T-helper 1 cell treated with Interleukin-12 subunit alpha and Interleukin-12 subunit beta and Interleukin-4 antibody, amounts not matched to agents 30 μg/mL and 1 μg/mL, for 36 hours (primary cell): ENCODE measurements around the gene MCAT.

Experiments
- H3K27ac Mint-ChIP-seq: one replicate; pipeline ENCODE4 v1.8.0; 2021; ENCODE audit warnings: mild to moderate bottlenecking, mixed read lengths
- H3K27me3 Mint-ChIP-seq: one replicate; pipeline ENCODE4 v1.8.0; 2021; ENCODE audit warnings: low read depth, mixed read lengths
- H3K36me3 Mint-ChIP-seq: one replicate; pipeline ENCODE4 v1.8.0; 2021; ENCODE audit warnings: low read depth, mixed read lengths
- H3K4me1 Mint-ChIP-seq: one replicate; pipeline ENCODE4 v1.8.0; 2021; ENCODE audit warnings: low read depth, mixed read lengths
- H3K4me3 Mint-ChIP-seq: one replicate; pipeline ENCODE4 v1.8.0; 2021; ENCODE audit warnings: mild to moderate bottlenecking, moderate library complexity, mixed read lengths
- H3K9me3 Mint-ChIP-seq: one replicate; pipeline ENCODE4 v1.8.0; 2021; ENCODE audit warnings: mixed read lengths

The MCAT gene

GRCh38 chr22:43179146-43179910 is 36.1 kb upstream of the MCAT start:
- peaks cover 8% of the 10 kb centered on the region for H3K36me3 Mint-ChIP-seq
- H3K27ac Mint-ChIP-seq: no peak overlapping the region
- H3K4me3 Mint-ChIP-seq: no peak overlapping the region
- H3K27me3 Mint-ChIP-seq: no peaks in the 10 kb centered on the region
- no peaks in the 10 kb centered on the region for H3K9me3 Mint-ChIP-seq
- H3K4me1 Mint-ChIP-seq: peaks cover 9% of the 10 kb centered on the region

DNA sequence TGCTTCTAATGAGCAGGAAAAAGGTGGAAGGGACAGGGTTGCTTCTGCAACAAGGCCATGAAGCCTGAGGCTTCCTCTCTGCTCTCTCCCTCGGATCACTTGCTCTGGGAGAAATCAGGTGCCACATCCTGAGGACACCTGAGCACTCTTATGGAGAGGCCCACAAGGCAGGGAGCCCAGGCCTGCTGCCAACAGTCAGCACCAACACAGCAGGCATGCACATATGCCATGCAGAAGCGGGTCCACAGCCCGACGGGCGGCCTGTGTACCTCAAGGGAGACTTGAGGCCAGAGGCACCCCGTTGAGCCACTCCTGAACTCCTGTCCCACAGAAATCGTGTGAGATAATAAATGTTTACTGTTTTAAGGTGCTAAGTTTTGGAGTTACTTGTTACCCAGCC is 34.3 kb upstream of the MCAT start:
- no peaks in the 10 kb centered on the region for H3K27me3 Mint-ChIP-seq
- peaks cover 13% of the 10 kb centered on the region for H3K36me3 Mint-ChIP-seq
- H3K4me1 Mint-ChIP-seq: no peaks in the 10 kb centered on the region
- no peak overlapping the region for H3K4me3 Mint-ChIP-seq
- H3K9me3 Mint-ChIP-seq: no peaks in the 10 kb centered on the region
- no peak overlapping the region for H3K27ac Mint-ChIP-seq

- Mint-ChIP-seq H3K4me3 (no peak overlapping the region), H3K27ac (peak overlapping the region; percentile 27), H3K4me1 (peaks cover under 1% of the 10 kb centered on the region), H3K27me3 (no peaks in the 10 kb centered on the region), H3K36me3 (peaks cover 13% of the 10 kb centered on the region), H3K9me3 (no peaks in the 10 kb centered on the region)
Measured at GRCh38 chr22:43176090-43176489, 32.9 kb upstream of the MCAT start.

GRCh38 chr22:43174941-43175531 is 31.8 kb upstream of the MCAT start:
- H3K27me3 Mint-ChIP-seq: no peaks in the 10 kb centered on the region
- H3K4me1 Mint-ChIP-seq: peaks cover 4% of the 10 kb centered on the region
- H3K9me3 Mint-ChIP-seq: no peaks in the 10 kb centered on the region
- peaks cover 11% of the 10 kb centered on the region for H3K36me3 Mint-ChIP-seq
- H3K4me3 Mint-ChIP-seq: no peak overlapping the region
- H3K27ac Mint-ChIP-seq: no peak overlapping the region

- no peaks in the 10 kb centered on the region for H3K27me3 Mint-ChIP-seq
- no peak overlapping the region for H3K27ac Mint-ChIP-seq
- H3K9me3 Mint-ChIP-seq: no peaks in the 10 kb centered on the region
- H3K36me3 Mint-ChIP-seq: peaks cover 11% of the 10 kb centered on the region
- H3K4me3 Mint-ChIP-seq: no peak overlapping the region
- H3K4me1 Mint-ChIP-seq: peaks cover 4% of the 10 kb centered on the region
Measured at GRCh38 chr22:43173976-43174720, 30.9 kb upstream of the MCAT start.

DNA sequence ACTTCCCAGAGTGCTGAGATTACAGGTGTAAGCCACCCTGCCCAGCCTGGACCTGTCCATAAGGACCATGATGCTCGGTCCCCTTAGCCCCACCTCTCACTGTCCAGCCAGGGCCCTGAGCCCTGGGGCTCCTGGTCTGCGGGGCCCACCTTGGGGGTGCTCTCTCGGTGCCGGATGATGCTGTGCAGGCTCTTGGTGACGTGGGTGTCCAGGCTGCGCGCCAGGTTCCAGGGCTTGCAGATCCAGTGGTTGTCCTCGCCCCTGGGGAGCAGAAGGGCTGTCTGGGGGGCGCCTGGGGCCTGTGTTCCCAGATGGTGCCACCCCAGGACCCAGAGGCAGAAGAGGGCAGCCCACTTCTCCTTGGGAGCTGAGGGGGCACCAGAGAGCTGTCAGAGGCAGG is 30.4 kb upstream of the MCAT start:
- no peaks in the 10 kb centered on the region for H3K27me3 Mint-ChIP-seq
- no peaks in the 10 kb centered on the region for H3K9me3 Mint-ChIP-seq
- peaks cover 11% of the 10 kb centered on the region for H3K36me3 Mint-ChIP-seq
- H3K27ac Mint-ChIP-seq: no peak overlapping the region
- H3K4me1 Mint-ChIP-seq: peaks cover 6% of the 10 kb centered on the region
- no peak overlapping the region for H3K4me3 Mint-ChIP-seq

DNA sequence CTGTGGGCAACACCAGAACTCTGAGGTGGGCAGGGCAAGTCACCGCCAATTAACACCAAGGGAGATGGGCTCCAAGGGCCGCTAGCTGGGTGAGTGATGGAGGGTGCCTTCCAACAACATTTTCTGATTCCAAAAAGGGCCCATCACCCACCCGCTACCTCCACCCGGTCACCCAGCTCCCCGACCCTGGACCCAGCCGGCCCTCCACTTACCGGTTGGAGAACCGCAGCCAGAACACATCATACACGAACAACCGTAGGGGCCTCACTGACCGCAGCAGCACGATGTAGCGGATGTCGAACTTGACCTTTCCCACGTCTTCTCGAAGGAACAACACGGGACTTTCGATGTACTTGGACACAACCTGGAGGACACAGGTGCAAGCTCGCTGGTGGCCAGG is 29.0 kb upstream of the MCAT start:
- H3K27me3 Mint-ChIP-seq: no peaks in the 10 kb centered on the region
- H3K9me3 Mint-ChIP-seq: no peaks in the 10 kb centered on the region
- no peak overlapping the region for H3K27ac Mint-ChIP-seq
- no peak overlapping the region for H3K4me3 Mint-ChIP-seq
- peaks cover 16% of the 10 kb centered on the region for H3K36me3 Mint-ChIP-seq
- H3K4me1 Mint-ChIP-seq: peaks cover 6% of the 10 kb centered on the region

GRCh38 chr22:43171607-43172006 is 28.4 kb upstream of the MCAT start:
- no peaks in the 10 kb centered on the region for H3K9me3 Mint-ChIP-seq
- peaks cover 16% of the 10 kb centered on the region for H3K36me3 Mint-ChIP-seq
- H3K27ac Mint-ChIP-seq: no peak overlapping the region
- H3K4me3 Mint-ChIP-seq: no peak overlapping the region
- peaks cover 6% of the 10 kb centered on the region for H3K4me1 Mint-ChIP-seq
- H3K27me3 Mint-ChIP-seq: no peaks in the 10 kb centered on the region

GRCh38 chr22:43171019-43171491 is 27.9 kb upstream of the MCAT start:
- Mint-ChIP-seq H3K4me3 (no peak overlapping the region), H3K27ac (no peak overlapping the region), H3K9me3 (no peaks in the 10 kb centered on the region), H3K36me3 (peaks cover 14% of the 10 kb centered on the region), H3K27me3 (no peaks in the 10 kb centered on the region), H3K4me1 (peaks cover 6% of the 10 kb centered on the region)

GRCh38 chr22:43170131-43170480 is 26.9 kb upstream of the MCAT start:
- Mint-ChIP-seq H3K4me3 (no peak overlapping the region), H3K27ac (no peak overlapping the region), H3K36me3 (peaks cover 12% of the 10 kb centered on the region), H3K9me3 (no peaks in the 10 kb centered on the region), H3K27me3 (no peaks in the 10 kb centered on the region), H3K4me1 (peaks cover 6% of the 10 kb centered on the region)

DNA sequence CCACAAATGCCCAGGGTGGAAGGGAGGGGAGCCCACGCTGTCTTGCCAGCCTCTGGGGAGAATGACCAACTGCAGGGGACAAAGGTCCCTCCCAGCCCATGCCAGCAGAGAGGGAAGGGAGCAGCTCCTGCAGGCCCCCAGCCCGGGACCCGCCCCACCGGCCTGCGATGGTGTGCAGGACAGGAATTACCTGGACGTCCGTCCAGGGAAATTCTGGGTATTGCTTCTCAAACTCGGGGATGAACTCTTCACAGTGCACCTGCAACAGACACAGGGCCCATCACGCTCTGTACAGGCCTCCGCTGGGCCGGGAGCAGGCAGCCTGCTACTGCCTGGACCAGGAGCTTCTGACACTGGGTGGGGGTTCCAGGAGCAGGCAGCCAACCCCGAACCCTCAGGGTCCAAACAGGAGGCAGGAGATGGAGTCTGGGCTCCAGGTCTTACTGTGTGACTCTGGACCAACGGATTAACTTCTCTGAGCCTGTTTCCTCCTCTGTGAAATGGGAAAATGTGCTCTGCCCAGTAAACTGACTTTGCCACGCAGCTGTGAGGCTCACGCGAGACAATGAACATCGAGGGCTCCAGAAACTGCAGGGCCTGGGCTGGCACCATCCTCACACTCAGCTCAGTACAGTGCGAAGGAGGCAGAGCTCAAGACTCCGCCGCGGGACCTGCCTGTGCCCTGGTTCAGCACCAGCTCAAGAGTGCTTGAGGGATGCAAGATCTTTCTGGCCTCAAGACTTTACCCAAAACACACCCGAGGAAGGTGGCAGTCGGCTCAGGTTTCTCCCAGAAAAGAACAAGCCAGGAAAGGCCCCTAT is 26.3 kb upstream of the MCAT start:
- Mint-ChIP-seq H3K27ac (no peak overlapping the region), H3K36me3 (peaks cover 12% of the 10 kb centered on the region)

GRCh38 chr22:43168471-43169309 is 25.5 kb upstream of the MCAT start:
- no peaks in the 10 kb centered on the region for H3K27me3 Mint-ChIP-seq
- H3K4me3 Mint-ChIP-seq: no peak overlapping the region
- no peak overlapping the region for H3K27ac Mint-ChIP-seq
- H3K4me1 Mint-ChIP-seq: peaks cover 7% of the 10 kb centered on the region
- H3K36me3 Mint-ChIP-seq: peaks cover 16% of the 10 kb centered on the region
- H3K9me3 Mint-ChIP-seq: no peaks in the 10 kb centered on the region

More for the DNA sequence above, 26.3 kb upstream of the MCAT start:
- H3K4me3 Mint-ChIP-seq: no peak overlapping the region
- H3K4me1 Mint-ChIP-seq: peaks cover 6% of the 10 kb centered on the region
- H3K9me3 Mint-ChIP-seq: no peaks in the 10 kb centered on the region
- no peaks in the 10 kb centered on the region for H3K27me3 Mint-ChIP-seq

DNA sequence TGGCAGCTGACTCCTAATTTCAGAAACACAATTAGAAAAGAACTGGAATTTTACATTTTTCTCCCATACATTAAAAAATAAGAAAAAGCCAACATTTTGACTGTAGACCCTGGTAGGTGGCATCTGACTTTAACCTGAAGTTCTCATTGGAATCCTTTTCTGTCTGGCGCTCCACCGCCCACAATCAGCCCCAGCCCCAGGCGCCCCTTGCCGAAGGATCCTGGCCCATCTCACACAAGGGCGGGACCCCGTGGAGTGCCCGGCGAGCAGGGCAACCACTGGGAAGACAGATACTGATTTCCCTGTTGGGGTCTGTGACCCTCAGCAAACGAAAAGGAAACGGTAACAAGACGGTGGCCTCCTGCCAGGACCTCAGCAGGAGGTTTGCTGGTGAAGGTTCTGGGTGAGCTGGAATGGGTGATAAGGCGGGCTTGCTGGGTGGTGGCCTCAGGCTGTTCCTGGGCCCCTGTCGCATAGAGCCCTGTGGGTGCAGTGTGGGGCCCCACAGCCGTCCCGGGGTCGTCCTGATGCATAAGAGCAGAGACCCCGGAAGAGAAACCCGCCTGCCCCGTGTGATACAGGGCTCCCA is 23.9 kb upstream of the MCAT start:
- H3K27ac Mint-ChIP-seq: no peak overlapping the region
- no peaks in the 10 kb centered on the region for H3K27me3 Mint-ChIP-seq
- H3K4me3 Mint-ChIP-seq: no peak overlapping the region
- peaks cover 7% of the 10 kb centered on the region for H3K4me1 Mint-ChIP-seq
- peaks cover 12% of the 10 kb centered on the region for H3K36me3 Mint-ChIP-seq
- no peaks in the 10 kb centered on the region for H3K9me3 Mint-ChIP-seq
